K562 (cell line): ENCODE results near the gene NKAIN1. TPM values are rescaled to one million over a fixed set of nuclear protein-coding genes. Genes with fewer than 3 reads are reported as not detected.
"Not testable (repeated sequence)": the region's sequence is repeated elsewhere in the genome, so short reads cannot be mapped to it uniquely, and the experiment has no call there.

Experiments used
- ATAC-seq: fragments of 200-7000 bp; cut with Tn5 transposase; 3 replicates; pipeline ENCODE4 v1.9.1; 2020; ENCODE audit warnings: moderate library complexity
- BruUV-seq: library from RNA; stranded (reverse); fragments of 400-500 nt; replicated peaks from 2 replicates; lab custom pipeline; 2021; lab: Mats Ljungman, UMichigan
- CTCF ChIA-PET: fragments of 300-600 bp; formaldehyde crosslinking; extraction: SDS; loops from one replicate; lab custom pipeline; 2021; ENCODE audit warnings: low intra/inter-chr PET ratio; lab: Yijun Ruan, JAX
- POLR2A ChIA-PET: fragments of 300-600, 350-650 bp; sonication (Branson Sonifier 250); formaldehyde crosslinking; extraction: SDS; loops from one replicate; lab custom pipeline; 2021; ENCODE audit warnings: antibody characterized with exemption, inconsistent platforms; lab: Yijun Ruan, JAX
- DNase-seq, 4 experiments: peaks; one replicate each; pipeline versions ENCODE4 v3.0.0 to v3.0.0-alpha.2; 2011 to 2018; ENCODE audit warnings: low spot score in 3 of 4, mixed read lengths in 3 of 4; ENCODE audit errors: extremely low read depth in 1 of 4
- FAIRE-seq: peaks from 2 replicates; lab custom pipeline; 2011; peaks lifted over from hg19 to GRCh38; lab: Jason Lieb, UNC
- H2AFZ ChIP-seq: 2 replicates; pipeline ENCODE4 v1.6.0; 2011; ENCODE audit warnings: low read depth, low read length, control low read depth, inconsistent platforms
- H3K27ac ChIP-seq: fragments of 200-600 bp; 3 replicates; pipeline ENCODE4 v1.8.0; 2011; ENCODE audit warnings: low read depth, mild to moderate bottlenecking, control low read depth, inconsistent platforms, low read length, moderate library complexity, mixed read lengths; ENCODE audit errors: extremely low read depth
- H3K27me3 ChIP-seq, 2 experiments: fragments of 300-600 bp in 1 of 2; 2 replicates in 1 of 2; 3 replicates in 1 of 2; pipeline versions ENCODE4 v1.6.0 to v1.8.0; 2011; ENCODE audit warnings: inconsistent platforms in 2 of 2, low read length in 2 of 2, mild to moderate bottlenecking in 1 of 2, mixed read lengths in 1 of 2, moderate library complexity in 1 of 2; ENCODE audit not compliant: control insufficient read depth in 2 of 2, insufficient read depth in 2 of 2
- H3K36me3 ChIP-seq: fragments of 300-600 bp; 3 replicates; pipeline ENCODE4 v1.8.0; 2011; ENCODE audit warnings: mild to moderate bottlenecking, low read length, inconsistent platforms; ENCODE audit not compliant: control insufficient read depth, insufficient read depth
- H3K4me1 ChIP-seq, 2 experiments: fragments of 200-600 bp in 1 of 2; replicated peaks in 1 of 2; 2 replicates in 1 of 2; 3 replicates in 1 of 2; pipeline versions ENCODE4 v1.5.1 to v1.8.0; 2011; ENCODE audit warnings: inconsistent platforms in 2 of 2, low read length in 2 of 2, mild to moderate bottlenecking in 1 of 2, mixed read lengths in 1 of 2, moderate library complexity in 1 of 2; ENCODE audit not compliant: control insufficient read depth in 2 of 2, insufficient read depth in 2 of 2
- H3K4me2 ChIP-seq: 2 replicates; pipeline ENCODE4 v1.6.1; 2011; ENCODE audit warnings: low read length, control low read depth, inconsistent platforms, mixed read lengths; ENCODE audit not compliant: insufficient read depth
- H3K4me3 ChIP-seq: fragments of 200-600 bp; sonication (generic), shearing (Covaris generic); 2 replicates; pipeline ENCODE4 v1.5.1; 2016; ENCODE audit warnings: control low read depth, inconsistent platforms
- H3K79me2 ChIP-seq: fragments of 200-600 bp; 3 replicates; pipeline ENCODE4 v1.8.0; 2011; ENCODE audit warnings: low read length, inconsistent platforms; ENCODE audit not compliant: control insufficient read depth, insufficient read depth
- H3K9ac ChIP-seq, 2 experiments: 2 replicates each; pipeline versions ENCODE4 v1.6.0 to v1.6.1; 2011; ENCODE audit warnings: low read depth in 2 of 2, low read length in 2 of 2, control low read depth in 1 of 2, inconsistent platforms in 1 of 2, mild to moderate bottlenecking in 1 of 2, mixed read lengths in 1 of 2; ENCODE audit not compliant: insufficient read depth in 1 of 2
- H3K9me1 ChIP-seq: one replicate; pipeline ENCODE4 v1.6.0; 2011; ENCODE audit warnings: inconsistent platforms, mild to moderate bottlenecking, low read length, moderate library complexity; ENCODE audit not compliant: control insufficient read depth, insufficient read depth
- H3K9me3 ChIP-seq: replicated peaks from 2 replicates; pipeline ENCODE4 v1.5.1; 2011; ENCODE audit warnings: low read depth, low read length, inconsistent platforms; ENCODE audit not compliant: control insufficient read depth, insufficient read depth
- H4K20me1 ChIP-seq: replicated peaks from 2 replicates; pipeline ENCODE4 v1.6.1; 2011; ENCODE audit warnings: low read length, inconsistent platforms, mixed read lengths; ENCODE audit not compliant: control insufficient read depth, insufficient read depth
- CAMTA2 ChIP-seq: fragments of 250-450 bp; sonication (Bioruptor Pico); conservative IDR thresholded peaks from 2 replicates; pipeline ENCODE4 v1.5.1; 2022
- CBX2 ChIP-seq: fragments of 200-600 bp; sonication (generic); IDR thresholded peaks from one replicate; pipeline ENCODE4 v1.6.1; 2012; ENCODE audit warnings: mild to moderate bottlenecking, low read length, inconsistent platforms; ENCODE audit not compliant: insufficient read depth, poor library complexity, severe bottlenecking
- FIP1L1 ChIP-seq: fragments of 200-400 bp; formaldehyde crosslinking; IDR thresholded peaks from 2 replicates; pipeline ENCODE4 v1.6.1; 2018; ENCODE audit warnings: mild to moderate bottlenecking, low read depth, low read length; ENCODE audit not compliant: poor library complexity, severe bottlenecking
- KLF13 ChIP-seq: fragments of 450-650 bp; IDR thresholded peaks from 2 replicates; pipeline ENCODE4 v1.6.1; 2016; ENCODE audit warnings: missing genetic modification characterization, low read depth, mild to moderate bottlenecking, missing compliant biosample characterization, moderate library complexity, borderline replicate concordance
- MCM7 ChIP-seq, 2 experiments: fragments of 450-650 bp; IDR thresholded peaks; 2 replicates each; pipeline ENCODE4 v1.6.1; 2016 to 2018
- MYBL2 ChIP-seq, 2 experiments: fragments of 450-650 bp in 1 of 2; sonication (generic) in 1 of 2; formaldehyde crosslinking in 1 of 2; IDR thresholded peaks; 2 replicates each; pipeline versions ENCODE4 v1.6.1 to v1.8.1; 2017 to 2022; ENCODE audit warnings: borderline replicate concordance in 1 of 2, inconsistent platforms in 1 of 2, low read depth in 1 of 2, mild to moderate bottlenecking in 1 of 2, missing genetic modification reagents in 1 of 2, moderate library complexity in 1 of 2
- SIRT6 ChIP-seq: IDR thresholded peaks from one replicate; pipeline ENCODE4 v1.6.1; 2012; ENCODE audit warnings: low read depth, mild to moderate bottlenecking, control low read depth, inconsistent platforms, low read length, moderate library complexity
- SMAD2 ChIP-seq: fragments of 150-350 bp; IDR thresholded peaks from 2 replicates; pipeline ENCODE4 v1.6.1; 2014; ENCODE audit warnings: low read depth, mild to moderate bottlenecking, low read length
- WGBS: fragments of 100-300 bp; shearing (Covaris generic); methylation state at CpG from one replicate; pipeline ENCODE4 v1.1.6; 2016; ENCODE audit warnings: low coverage, mixed read lengths; ENCODE audit not compliant: insufficient coverage; ENCODE audit errors: missing lambda C conversion rate; 5-methylcytosine and 5-hydroxymethylcytosine counted together
- in situ Hi-C: fragments of 300-500 bp; cut with MboI; formaldehyde crosslinking; loops from 4 replicates; pipeline ENCODE4 v1.15.0; 2018; ENCODE audit warnings: inconsistent platforms, mixed read lengths
- intact Hi-C: fragments of 100-400 bp; cut with micrococcal nuclease; formaldehyde crosslinking; loops from 2 replicates; pipeline ENCODE4 v1.14.2; 2022
- polyA plus RNA-seq, 8 experiments: library from polyadenylated mRNA; depleted of rRNA in 4 of 8; stranded (reverse) in 5 of 8; unstranded in 3 of 8; fragments of >200 nt; fragmentation: Nextera tagmentation in 2 of 8; fragmentation: Illumina TruSeq in 1 of 8; extraction: Ambion mirVana in 2 of 8; extraction: Trizol in 1 of 8; gene quantifications; 2 replicates each; pipeline versions ENCODE4 v1.2.1 to v1.2.3, GENCODE V29; 2011 to 2014; ENCODE audit warnings: inconsistent platforms in 1 of 8, missing spikeins in 1 of 8
- total RNA-seq, 7 experiments: library from RNA; depleted of rRNA in 6 of 7; stranded (reverse); fragments of >200 nt in 6 of 7; fragmentation: Illumina TruSeq in 2 of 7; extraction: Trizol in 2 of 7; gene quantifications; 2 replicates each; pipeline versions ENCODE4 v1.2.1 to v1.2.3, GENCODE V29; 2011 to 2021; ENCODE audit warnings: low replicate concordance in 1 of 7
- TF ChIP-seq, protein P1 (sequence below), 2 experiments: fragments of 450-650 bp; conservative IDR thresholded peaks; 2 replicates each; pipeline ENCODE4 v1.6.1; 2017; ENCODE audit warnings: mild to moderate bottlenecking in 2 of 2, moderate library complexity in 2 of 2
- TF ChIP-seq, protein P2 (sequence below), 2 experiments: fragments of 450-650 bp in 1 of 2; IDR thresholded peaks; 2 replicates each; pipeline ENCODE4 v1.6.1; 2011 to 2017; ENCODE audit warnings: low read depth in 2 of 2, antibody characterized with exemption in 1 of 2, borderline replicate concordance in 1 of 2, low read length in 1 of 2, mild to moderate bottlenecking in 1 of 2, mixed read lengths in 1 of 2; ENCODE audit not compliant: control insufficient read depth in 1 of 2

Gene NKAIN1
- total and polyA plus RNA-seq, 9 of the 15 experiments (the other 6 are each of a cell fraction or from before 2014, with no cell fraction given), result 0.03 to 0.22 (median 0.04) TPM; not detected in 3

DNA sequence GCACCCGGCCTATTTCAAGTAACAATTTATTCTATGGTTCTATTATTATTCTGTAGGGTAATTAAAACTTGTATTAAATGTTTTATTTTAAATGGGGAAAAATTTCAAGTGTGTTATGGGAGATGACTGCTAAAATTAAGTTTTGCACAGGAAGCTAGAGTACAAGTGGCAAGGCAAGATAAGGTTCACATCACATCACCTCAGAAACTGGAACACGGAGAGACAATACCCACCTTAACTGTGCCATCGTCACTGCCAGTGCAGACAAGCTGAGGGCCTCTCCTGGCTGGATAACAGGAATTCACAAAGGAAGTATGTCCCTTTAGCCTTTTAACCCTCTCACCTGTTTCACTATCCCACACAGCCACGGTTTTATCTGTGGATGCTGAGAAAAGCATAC, 49.3 kb upstream of the NKAIN1 start:
- ChIA-PET POLR2A (interaction anchor here (1.8 kb wide), 1 partner anchor 11 kb away, joined by 6 read pairs; no protein-coding TSS in a partner anchor), CTCF (no interaction called here)
- Histone ChIP-seq H3K9me3 (no peaks in the 10 kb centered on the region), H3K9me1 (no peaks in the 10 kb centered on the region), H2AFZ (no peak overlapping the region), H3K36me3 (peaks cover 92% of the 10 kb centered on the region), H3K4me3 (no peak overlapping the region), H3K27ac (no peak overlapping the region), H4K20me1 (no peaks in the 10 kb centered on the region), H3K9ac (no peak overlapping the region), H3K4me2 (no peak overlapping the region), H3K4me1 (no peaks in the 10 kb centered on the region), H3K79me2 (peaks cover 23% of the 10 kb centered on the region), H3K27me3 (no peaks in the 10 kb centered on the region)
- no TSS peak for BruUV-seq
- TF ChIP-seq, protein P1, sequence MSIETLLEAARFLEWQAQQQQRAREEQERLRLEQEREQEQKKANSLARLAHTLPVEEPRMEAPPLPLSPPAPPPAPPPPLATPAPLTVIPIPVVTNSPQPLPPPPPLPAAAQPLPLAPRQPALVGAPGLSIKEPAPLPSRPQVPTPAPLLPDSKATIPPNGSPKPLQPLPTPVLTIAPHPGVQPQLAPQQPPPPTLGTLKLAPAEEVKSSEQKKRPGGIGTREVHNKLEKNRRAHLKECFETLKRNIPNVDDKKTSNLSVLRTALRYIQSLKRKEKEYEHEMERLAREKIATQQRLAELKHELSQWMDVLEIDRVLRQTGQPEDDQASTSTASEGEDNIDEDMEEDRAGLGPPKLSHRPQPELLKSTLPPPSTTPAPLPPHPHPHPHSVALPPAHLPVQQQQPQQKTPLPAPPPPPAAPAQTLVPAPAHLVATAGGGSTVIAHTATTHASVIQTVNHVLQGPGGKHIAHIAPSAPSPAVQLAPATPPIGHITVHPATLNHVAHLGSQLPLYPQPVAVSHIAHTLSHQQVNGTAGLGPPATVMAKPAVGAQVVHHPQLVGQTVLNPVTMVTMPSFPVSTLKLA (conservative IDR thresholded peaks at IDR 0.05), result no peak
- TF ChIP-seq MCM7 (IDR thresholded peaks at IDR 0.05) (no peak), CBX2 (no peak), SMAD2 (no peak), KLF13 (tag) (no peak), SIRT6 (no peak), MYBL2 (IDR thresholded peaks at IDR 0.05; ENCODE audit: low read depth) (no peak), MYBL2 (CRISPR knock-in tag; IDR thresholded peaks at IDR 0.05; ENCODE audit: borderline replicate concordance) (no peak), FIP1L1 (no peak), CAMTA2 (CRISPR knock-in tag) (no peak)
- TF ChIP-seq, protein P2, sequence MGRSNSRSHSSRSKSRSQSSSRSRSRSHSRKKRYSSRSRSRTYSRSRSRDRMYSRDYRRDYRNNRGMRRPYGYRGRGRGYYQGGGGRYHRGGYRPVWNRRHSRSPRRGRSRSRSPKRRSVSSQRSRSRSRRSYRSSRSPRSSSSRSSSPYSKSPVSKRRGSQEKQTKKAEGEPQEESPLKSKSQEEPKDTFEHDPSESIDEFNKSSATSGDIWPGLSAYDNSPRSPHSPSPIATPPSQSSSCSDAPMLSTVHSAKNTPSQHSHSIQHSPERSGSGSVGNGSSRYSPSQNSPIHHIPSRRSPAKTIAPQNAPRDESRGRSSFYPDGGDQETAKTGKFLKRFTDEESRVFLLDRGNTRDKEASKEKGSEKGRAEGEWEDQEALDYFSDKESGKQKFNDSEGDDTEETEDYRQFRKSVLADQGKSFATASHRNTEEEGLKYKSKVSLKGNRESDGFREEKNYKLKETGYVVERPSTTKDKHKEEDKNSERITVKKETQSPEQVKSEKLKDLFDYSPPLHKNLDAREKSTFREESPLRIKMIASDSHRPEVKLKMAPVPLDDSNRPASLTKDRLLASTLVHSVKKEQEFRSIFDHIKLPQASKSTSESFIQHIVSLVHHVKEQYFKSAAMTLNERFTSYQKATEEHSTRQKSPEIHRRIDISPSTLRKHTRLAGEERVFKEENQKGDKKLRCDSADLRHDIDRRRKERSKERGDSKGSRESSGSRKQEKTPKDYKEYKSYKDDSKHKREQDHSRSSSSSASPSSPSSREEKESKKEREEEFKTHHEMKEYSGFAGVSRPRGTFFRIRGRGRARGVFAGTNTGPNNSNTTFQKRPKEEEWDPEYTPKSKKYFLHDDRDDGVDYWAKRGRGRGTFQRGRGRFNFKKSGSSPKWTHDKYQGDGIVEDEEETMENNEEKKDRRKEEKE (IDR thresholded peaks at IDR 0.05; ENCODE audit: borderline replicate concordance in 1 of 2, control insufficient read depth in 1 of 2, low read depth in 2 of 2, low read length in 1 of 2), result no peak
- no peak for ATAC-seq
- intact Hi-C loops (no loop called here), in situ Hi-C loops (no loop called here)
- DNase-seq, result no peak
- FAIRE-seq, result no peak
- 76% methylated on average over 4 of the region's 4 CpGs for WGBS

DNA sequence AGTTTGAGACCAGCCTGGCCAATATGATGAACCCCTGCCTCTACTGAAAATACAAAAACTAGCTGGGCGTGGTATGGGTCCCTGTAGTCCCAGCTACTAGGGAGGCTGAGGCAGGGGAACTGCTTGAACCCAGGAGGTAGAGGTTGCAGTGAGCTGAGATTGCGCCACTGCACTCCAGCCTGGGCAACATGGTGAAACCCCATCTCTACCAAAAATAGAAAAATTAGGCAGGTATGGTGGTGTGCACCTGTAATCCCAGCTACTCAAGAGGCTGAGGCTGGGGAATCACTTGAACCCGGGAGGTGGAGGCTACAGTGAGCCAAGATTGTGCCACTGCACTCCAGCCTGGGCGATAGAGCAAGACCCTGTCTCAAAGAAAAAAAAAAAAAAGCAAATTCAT, 48.1 kb upstream of the NKAIN1 start:
- Histone ChIP-seq H3K79me2 (peaks cover 11% of the 10 kb centered on the region; the same call in 2 of the 3 replicates), H3K36me3 (peaks cover 92% of the 10 kb centered on the region)
- H3K27me3 ChIP-seq, H3K9me1 ChIP-seq, H3K27ac ChIP-seq, DNase-seq, BruUV-seq, in situ Hi-C loops, H3K9me3 ChIP-seq, H3K9ac ChIP-seq, CTCF ChIA-PET, H3K4me1 ChIP-seq, intact Hi-C loops, H4K20me1 ChIP-seq, FAIRE-seq, H3K4me2 ChIP-seq, H3K4me3 ChIP-seq, H2AFZ ChIP-seq, ATAC-seq: not testable (repeated sequence)
- 98% methylated on average over 4 of the region's 4 CpGs for WGBS
- POLR2A ChIA-PET, result interaction anchor here (0.7 to 1.7 kb wide), 5 partner anchors 9 to 164 kb away, joined by 3 to 12 read pairs (median 3); partner anchors contain the start of genes SNRNP40 and ZCCHC17
